GM19372 (cell line): ENCODE data around the gene KBTBD2.
"Not testable (repeated sequence)": the region's sequence is repeated elsewhere in the genome, so short reads cannot be mapped to it uniquely, and the experiment has no call there.

ENCODE experiments used
- ATAC-seq: cut with Tn5 transposase; IDR thresholded peaks from one replicate; pipeline ENCODE4 v1.9.1; 2021; ENCODE audit warnings: mild to moderate bottlenecking, low read depth, moderate library complexity; ENCODE audit not compliant: unreplicated experiment

KBTBD2 gene

DNA sequence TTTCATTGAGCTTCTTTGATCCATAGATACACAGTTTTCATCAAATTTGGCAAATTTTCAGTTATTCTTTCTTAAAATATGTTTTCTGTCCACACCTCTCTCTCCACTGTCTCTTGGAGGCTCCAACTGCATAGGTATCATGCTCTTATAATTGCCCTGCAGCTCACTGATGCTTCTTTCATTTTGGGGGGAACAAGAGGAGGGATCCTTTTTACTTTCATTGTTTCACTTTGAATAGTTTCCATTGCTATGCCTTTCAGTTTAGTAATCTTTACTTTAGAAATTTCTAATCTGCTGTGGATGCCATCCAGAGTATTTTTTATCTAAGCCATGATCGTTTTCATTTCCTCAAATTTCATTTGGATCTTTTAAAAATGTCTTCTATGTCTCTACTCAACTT, 32.9 kb downstream of the KBTBD2 start:
- ATAC-seq, result no peak

DNA sequence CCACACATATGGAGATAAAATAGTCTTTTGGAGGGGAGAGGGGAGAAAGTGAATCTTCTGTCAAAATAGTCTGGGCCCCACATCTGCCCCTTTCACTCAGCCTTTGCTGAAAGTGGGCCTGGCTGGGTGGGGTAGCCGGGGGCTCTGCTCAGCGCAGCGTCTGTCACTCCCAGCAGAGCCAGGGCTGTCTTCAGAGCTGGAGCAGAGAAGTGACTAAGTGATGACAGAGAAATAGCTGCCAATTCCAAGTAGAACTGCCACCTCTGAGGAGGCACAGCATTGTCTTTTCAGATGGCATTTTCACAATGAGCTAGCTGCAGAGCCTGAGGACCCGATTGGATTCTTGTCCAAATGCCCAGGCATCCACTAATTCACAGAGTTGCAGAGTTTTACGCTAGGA, 34.5 kb downstream of the KBTBD2 start:
- ATAC-seq, result not testable (repeated sequence)

DNA sequence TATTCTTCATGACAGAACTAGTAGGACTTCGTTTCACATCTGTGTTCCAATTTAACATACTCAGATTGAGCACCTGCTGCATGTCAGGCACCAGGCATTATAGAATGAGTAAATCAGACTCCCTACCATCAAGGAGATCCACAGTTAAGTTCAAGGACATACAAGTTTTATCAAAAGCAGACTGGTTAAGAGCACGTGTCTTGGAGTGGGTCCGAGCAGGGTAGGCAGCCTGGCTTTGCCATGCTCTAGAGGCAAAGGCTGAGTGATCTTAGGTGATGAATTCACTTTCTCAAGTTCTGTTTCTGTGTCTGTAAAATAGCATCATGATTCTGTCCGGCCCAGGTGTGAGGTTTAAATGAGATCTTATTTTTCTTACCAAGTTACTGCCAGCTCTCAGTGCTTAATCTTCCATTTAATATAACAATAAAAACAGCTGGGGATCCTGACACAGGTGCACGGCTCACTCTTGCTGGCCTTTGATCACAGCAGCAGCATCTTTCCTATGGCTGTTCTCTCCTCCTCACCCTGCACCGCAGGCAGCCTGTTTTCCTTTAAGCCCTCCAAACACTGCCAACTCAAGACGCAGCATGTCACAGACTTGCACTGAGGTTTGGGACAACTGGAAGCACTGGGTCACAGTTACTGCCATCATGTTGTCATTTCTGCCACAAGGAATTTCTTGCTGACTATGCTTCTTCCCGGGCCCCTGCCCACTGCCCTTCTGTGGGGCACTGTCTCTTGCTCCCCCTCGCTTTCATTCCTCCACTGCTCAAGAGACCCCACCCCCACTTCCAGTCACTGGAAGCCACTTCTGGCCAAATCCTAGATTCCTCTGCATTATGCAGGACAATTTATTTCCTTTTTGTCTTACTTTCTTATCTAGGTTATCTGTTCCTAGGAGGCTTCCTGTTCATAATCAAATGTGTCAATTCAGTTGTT, 35.5 kb downstream of the KBTBD2 start:
- not testable (repeated sequence) for ATAC-seq

DNA sequence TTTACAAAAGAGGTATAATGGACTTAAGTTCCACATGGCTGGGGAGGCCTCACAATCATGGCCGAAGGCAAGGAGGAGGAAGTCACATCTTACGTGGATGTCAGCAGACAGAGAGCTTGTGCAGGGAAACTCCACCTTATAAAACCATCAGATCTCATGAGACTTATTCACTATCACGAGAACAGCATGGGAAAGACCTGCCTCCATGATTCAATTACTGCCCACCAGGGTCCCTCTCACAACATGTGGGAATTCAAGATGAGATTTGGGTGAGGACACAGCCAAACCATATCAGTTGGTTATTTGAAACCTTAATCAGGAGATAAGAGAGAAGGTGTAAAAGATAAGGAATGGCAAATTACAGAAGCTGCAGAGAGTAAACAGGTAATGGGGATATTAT, 40.9 kb downstream of the KBTBD2 start:
- not testable (repeated sequence) for ATAC-seq

DNA sequence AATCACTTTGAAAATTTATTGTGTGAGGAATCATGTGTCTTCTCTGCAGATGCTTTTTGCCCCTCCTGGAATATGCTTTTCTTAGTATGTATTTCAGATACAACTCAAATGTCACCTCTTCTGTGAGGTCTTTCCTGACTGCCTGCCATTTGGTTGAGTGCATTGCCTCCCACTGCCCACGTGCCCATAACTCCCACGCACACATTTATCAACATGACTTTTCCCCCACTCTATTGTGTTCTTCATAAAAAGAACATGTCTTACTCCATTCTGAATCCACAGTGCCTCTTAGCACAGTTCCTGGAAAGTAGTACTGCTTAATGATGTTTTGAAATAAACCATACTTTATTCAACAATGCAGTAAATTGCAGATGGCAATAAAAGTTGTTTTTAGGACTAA, 42.9 kb downstream of the KBTBD2 start:
- ATAC-seq, result not testable (repeated sequence)

DNA sequence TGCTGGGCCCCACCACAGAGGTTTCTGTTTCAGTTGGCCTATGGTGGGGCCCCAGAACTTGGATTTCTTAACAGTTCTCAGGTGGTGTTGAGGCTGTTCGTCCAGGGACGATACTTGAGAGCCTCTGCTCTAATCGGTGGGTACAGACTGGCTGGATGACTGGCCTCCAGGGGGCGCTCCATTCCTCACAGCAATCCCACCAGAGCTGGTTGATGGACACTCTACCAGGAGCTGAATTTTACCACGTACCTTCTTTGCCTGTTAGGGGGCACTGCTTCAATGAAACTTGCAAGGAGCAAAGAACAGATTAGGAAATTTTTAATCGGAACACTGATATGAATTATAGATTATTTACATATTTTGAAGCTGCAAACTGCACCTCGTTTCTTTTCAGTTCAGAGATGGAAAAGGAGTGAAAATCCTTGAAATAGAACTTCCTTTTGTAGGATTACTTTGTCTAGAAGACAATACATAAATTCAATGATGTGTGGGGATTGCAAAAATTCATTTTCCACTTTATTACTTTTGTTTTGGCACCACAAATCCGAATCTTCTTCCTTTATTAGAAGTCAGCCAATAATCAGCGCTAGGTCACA, 44.8 kb downstream of the KBTBD2 start:
- peak; percentile 100 for ATAC-seq

DNA sequence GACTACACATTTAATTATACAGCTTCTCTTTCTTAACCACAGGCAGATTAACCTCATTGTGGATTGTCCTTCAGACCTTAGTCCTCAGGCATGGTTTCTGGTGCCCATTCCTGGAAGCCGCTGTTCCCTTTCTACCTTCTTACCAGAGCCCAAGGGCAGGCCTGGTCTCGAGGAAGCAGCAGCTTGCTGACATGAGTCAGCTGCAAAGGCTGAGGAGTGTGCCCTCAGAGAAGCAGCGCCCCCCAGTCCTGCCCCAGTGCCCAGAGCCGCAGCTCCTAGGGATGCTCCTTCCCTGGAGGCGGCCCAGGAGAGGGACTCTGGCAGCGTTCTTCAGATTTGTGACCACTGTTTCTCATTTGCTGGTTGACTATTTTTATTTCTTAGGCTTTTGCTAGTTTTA, 46.8 kb downstream of the KBTBD2 start:
- ATAC-seq, result not testable (repeated sequence)

DNA sequence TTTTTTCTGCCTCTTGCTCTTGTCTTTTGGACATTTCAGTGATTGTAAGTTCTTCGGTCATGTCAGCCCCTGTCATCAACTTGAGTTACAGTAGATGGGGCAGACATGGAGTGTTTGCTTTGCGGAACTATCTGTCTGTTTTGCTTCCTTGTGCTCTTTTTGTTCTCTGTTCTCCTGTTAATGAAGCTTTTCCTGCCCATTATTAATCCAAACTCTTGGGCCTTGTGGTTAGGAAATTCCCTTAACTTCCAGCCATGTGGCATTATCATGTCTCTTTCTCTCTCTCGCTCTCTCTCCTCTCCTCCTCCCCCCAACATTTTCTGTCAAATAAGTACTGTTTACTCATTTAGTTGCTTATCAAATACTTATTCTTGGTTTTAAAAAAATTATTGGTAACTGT, 47.8 kb downstream of the KBTBD2 start:
- ATAC-seq, result not testable (repeated sequence)

DNA sequence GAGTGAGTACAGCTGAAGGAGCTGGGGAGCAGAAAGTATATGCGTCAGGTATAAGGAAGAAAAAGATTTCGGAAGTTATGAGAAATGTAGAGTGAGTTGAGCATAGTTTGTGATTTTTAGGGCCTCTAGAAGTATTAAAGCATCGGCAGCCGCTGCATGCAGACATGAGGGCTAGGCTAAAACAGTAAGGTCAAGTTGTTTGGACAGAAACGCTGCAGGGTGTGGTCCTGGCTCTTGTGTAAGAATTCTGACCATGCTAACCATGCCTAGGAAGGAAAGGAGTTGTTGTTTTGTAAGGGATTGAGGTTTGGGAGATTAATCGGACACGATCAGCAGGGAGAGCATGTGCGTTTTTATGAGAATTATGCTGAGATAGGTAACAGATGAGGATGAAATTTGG, 51.7 kb downstream of the KBTBD2 start:
- ATAC-seq, result not testable (repeated sequence)

DNA sequence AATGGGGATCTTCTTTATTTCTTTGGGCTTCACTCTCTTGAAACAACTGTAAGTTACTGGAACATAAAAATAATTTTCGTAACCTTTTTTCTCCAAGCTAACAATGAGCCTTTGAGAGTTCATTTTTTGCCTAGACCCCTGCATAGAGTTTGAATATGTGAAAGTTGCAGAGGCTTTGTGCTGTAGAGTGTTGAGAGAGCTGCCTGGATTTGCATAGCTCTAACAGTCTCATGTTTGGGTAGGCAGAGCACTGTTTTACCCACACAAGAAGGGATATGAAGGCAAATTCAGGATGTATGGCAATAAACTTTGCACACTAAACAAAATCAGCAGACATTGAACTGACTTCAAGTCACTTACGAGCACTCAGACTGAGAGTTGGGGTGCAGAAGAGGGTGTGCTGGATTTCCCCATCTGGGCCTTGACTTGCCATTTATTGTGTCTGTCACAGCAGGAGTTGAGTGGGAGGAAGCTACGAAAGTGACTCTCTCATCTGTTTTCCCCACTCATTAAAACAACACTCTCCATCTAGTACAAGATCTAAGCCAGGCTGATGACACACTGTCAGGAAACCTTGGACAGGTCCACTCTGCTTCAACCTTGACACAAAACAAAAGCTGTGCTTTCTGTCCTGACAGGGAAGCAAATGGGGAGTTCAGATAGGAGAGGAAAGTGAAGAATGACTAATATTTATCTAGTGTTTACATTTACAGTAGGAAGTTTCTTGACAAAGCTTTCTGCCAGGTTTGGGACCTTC, 62.4 kb downstream of the KBTBD2 start:
- ATAC-seq, result peak; percentile 81
